Measurements from ENCODE around the gene PKNOX2. TPM values are rescaled to one million over a fixed set of nuclear protein-coding genes. Genes with fewer than 3 reads are reported as not detected.
"Not testable (repeated sequence)": the region's sequence is repeated elsewhere in the genome, so short reads cannot be mapped to it uniquely, and the experiment has no call there.

PKNOX2 gene
- total RNA-seq, 1 experiment from 2014 or later, result 0.10 TPM

- no peak for DNase-seq (ENCODE audit: low spot score)
Observed at GRCh38 chr11:125201525-125202141, 37.1 kb downstream of the PKNOX2 start.

- no peak for DNase-seq (ENCODE audit: low spot score)
Observed at GRCh38 chr11:125202362-125202880, 37.9 kb downstream of the PKNOX2 start.

DNA sequence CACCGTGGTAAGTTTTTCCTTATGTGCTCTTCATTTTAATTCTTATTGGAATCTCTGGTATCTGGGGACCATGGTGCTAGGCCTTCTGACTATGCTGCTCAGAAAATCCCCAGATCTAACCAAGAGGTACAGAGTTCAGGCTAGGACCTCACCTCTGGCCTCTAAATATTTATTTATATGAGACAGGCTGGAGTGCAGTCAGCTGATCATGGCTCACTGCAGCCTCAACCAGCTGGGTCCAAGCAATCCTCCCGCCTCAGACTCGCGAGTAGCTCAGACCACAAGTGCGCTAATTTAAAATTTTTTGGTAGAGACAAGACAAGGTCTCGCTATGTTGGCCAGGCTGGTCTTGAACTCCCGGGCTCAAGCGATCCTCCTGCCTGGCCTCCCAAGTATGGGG, 38.4 kb downstream of the PKNOX2 start:
- no peak for DNase-seq (ENCODE audit: low spot score)

- DNase-seq (ENCODE audit: low spot score), result no peak
Observed at GRCh38 chr11:125207866-125208425, 43.4 kb downstream of the PKNOX2 start.

DNA sequence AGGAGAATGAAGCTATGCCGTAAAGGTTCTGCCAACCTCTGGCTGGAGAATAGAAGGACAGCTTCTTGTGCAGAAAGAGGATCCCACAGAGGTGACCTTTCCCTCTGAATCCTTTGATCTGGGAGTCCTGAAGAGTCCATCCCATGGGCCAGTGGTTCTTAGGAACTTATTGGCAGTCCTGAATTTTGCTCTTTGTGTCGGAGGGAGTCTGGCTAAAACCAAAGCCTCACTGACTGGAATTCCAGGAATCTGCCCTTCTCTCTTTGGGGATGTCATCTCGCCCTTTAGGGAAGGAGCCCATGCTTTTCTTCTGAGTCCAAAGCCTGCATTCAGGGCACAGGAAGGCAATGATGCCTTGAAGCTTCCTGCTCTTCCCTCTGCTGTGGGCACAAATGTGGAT, 45.5 kb downstream of the PKNOX2 start:
- no peak for DNase-seq (ENCODE audit: low spot score)

- DNase-seq (ENCODE audit: low spot score), result no peak
Observed at GRCh38 chr11:125211191-125211947, 46.8 kb downstream of the PKNOX2 start.

- DNase-seq (ENCODE audit: low spot score), result no peak
Observed at GRCh38 chr11:125211948-125212340, 47.4 kb downstream of the PKNOX2 start.

- DNase-seq (ENCODE audit: low spot score), result no peak
Observed at GRCh38 chr11:125214601-125215565, 50.3 kb downstream of the PKNOX2 start.

GRCh38 chr11:125215976-125216375, 51.4 kb downstream of the PKNOX2 start:
- DNase-seq (ENCODE audit: low spot score), result no peak

DNA sequence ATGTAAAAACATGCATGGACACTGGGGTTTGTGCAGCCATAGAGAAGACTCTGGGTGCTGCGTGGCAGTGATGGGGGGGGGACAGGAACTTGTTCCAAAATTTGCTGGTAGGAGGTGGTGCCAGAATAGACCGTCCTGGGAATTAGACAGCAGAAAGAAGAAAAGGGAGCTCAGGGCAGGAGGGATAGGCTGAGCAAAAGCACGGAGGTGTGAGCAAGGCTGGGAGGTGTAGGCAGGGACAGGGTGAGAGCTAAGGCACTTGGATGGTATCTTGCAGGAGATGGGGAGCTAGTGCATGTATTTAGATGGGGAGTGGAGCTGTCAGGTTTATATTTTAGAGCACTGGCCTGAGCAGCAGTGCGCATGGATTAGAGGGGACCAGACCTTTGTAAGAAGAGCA, 53.8 kb downstream of the PKNOX2 start:
- DNase-seq (ENCODE audit: low spot score), result no peak

- DNase-seq (ENCODE audit: low spot score), result no peak
Observed at GRCh38 chr11:125221461-125221860, 56.9 kb downstream of the PKNOX2 start.

GRCh38 chr11:125222494-125222893, 57.9 kb downstream of the PKNOX2 start:
- DNase-seq (ENCODE audit: low spot score), result no peak

GRCh38 chr11:125223161-125223560, 58.6 kb downstream of the PKNOX2 start:
- DNase-seq (ENCODE audit: low spot score), result not testable (repeated sequence)

- DNase-seq (ENCODE audit: low spot score), result no peak
Observed at GRCh38 chr11:125223901-125224361, 59.4 kb downstream of the PKNOX2 start.

- DNase-seq (ENCODE audit: low spot score), result no peak
Observed at GRCh38 chr11:125224391-125225021, 60.0 kb downstream of the PKNOX2 start.

GRCh38 chr11:125225401-125225800, 60.9 kb downstream of the PKNOX2 start:
- DNase-seq (ENCODE audit: low spot score), result no peak

DNA sequence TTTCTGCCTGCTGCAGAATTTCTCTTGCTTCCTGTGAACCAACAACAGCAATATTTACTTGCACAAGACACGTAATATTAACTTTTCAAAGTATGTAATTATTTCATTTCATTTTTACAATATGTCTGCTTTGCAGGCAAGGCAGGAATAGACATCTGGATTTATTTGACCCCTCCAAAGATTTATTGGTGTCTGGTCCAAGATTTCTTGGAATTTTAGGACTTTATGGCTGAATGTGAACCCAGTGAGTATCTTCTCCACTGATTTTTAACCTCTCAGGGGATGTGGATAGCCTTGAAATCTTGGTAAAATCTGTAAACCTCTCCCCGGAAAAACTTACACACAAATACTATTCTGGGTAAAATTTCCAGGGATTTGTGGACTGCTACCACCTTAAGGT, 61.5 kb downstream of the PKNOX2 start:
- no peak for DNase-seq (ENCODE audit: low spot score)

- DNase-seq (ENCODE audit: low spot score), result no peak
Observed at GRCh38 chr11:125226706-125227105, 62.2 kb downstream of the PKNOX2 start.

DNA sequence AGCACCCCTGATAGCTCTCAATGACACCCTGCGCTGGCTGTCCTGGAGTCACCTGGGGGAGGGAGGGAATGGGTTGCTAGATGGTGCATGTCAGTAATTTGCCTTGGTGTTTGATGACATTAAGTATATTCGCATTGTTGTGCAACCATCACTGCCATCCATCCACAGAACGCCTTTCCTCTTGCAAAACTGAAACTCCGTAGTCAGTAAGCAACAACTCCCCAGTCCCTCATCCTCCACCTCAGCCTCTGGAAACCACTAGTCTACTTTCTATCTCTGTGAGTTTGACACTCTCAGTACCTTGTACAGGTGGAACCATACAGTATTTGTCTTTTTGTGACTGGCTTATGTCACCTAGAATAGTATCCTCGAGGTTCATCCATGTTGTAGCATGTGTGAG, 62.6 kb downstream of the PKNOX2 start:
- no peak for DNase-seq (ENCODE audit: low spot score)

DNA sequence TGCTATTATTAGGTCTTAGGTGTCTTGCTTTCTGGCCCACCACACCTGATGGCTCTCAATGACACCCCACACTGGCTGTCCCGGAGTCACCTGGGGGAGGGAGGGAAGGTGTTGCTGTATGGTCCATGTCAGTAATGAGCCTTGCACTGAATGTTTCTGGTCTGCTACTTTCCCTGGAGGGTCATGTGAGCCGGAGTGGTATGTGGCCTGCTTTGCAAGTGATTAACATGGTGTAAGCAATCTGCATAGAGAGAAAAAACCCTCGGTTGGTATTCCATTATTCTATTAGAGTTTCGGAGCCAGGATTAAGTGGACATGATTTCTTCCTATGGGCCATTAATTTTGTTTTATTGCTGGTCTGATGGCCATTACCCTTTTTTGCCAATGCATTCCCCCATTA, 63.9 kb downstream of the PKNOX2 start:
- no peak for DNase-seq (ENCODE audit: low spot score)

DNA sequence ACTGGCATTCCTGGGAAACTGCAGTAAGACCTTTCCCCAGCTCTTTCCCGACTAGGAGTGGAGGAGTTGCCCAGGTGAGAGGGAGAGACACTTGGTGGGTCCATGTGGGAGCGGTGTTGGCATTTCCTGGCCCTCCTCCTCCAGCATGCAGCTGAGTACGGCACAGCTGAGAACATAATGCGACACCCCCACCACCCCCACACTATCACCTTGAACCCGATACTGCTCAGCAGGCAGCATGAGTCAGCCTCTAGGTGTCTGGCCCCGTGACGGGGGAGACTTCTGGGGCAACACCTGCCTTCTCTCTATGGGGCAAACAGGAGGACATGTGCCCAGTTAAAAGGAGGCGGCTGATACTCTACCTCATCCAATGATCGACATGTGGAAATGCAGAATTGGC, 64.4 kb downstream of the PKNOX2 start:
- DNase-seq (ENCODE audit: low spot score), result no peak
